ENCODE data around the gene JPT1. TPM values are rescaled to one million over a fixed set of nuclear protein-coding genes. Genes with fewer than 3 reads are reported as not detected.
"Not testable (repeated sequence)": the region's sequence is repeated elsewhere in the genome, so short reads cannot be mapped to it uniquely, and the experiment has no call there.

Gene JPT1
- total RNA-seq, 5 donors from 2014 or later (not counting 1 experiment from before 2014, with no cell fraction given) = 28.3 to 55.8 (median 45.4) TPM

GRCh38 chr17:75130059-75130631 lies 24.2 kb downstream of the JPT1 start:
- Histone ChIP-seq H3K4me3 (ENCODE audit: control insufficient read depth in 1 of 2, extremely low read depth in 1 of 2, low read length in 1 of 2) (peak overlapping the region in 1 of 2 donors; percentile 78), H3K36me3 (ENCODE audit: control insufficient read depth in 2 of 2, extremely low read depth in 1 of 2, insufficient read depth in 1 of 2, low read length in 1 of 2) (peaks cover 0 to 15% of the 10 kb centered on the region in 2 donors), H3K4me1 (ENCODE audit: control insufficient read depth in 1 of 2, extremely low read depth in 1 of 2, insufficient read depth in 2 of 2, low read length in 2 of 2) (peaks cover 0 to 46% of the 10 kb centered on the region in 2 experiments), H3K27me3 (replicated peaks in 1 of 2; ENCODE audit: control insufficient read depth in 2 of 2, extremely low read depth in 1 of 2, insufficient read depth in 2 of 2, low read length in 1 of 2) (no peaks in the 10 kb centered on the region), H3K9me3 (no peaks in the 10 kb centered on the region), H3K27ac (ENCODE audit: low read length) (peak overlapping the region; percentile 80)
- DNase-seq = no peak
- ChIA-PET POLR2A (interaction anchor here in 1 of 2 donors (0.6 kb wide), 1 partner anchor 20 kb away, joined by 11 read pairs; no protein-coding TSS in a partner anchor), CTCF (interaction anchor here (1.5 to 1.7 kb wide), 3 partner anchors 16 to 169 kb away, joined by 4 to 7 read pairs (median 6); no protein-coding TSS in a partner anchor)
- ATAC-seq (replicated peaks in 1 of 4) = no peak
- Mint-ChIP-seq H3K27me3 (no peaks in the 10 kb centered on the region), H3K4me1 (peaks cover 26 to 32% (median 27%) of the 10 kb centered on the region in 3 donors), H3K4me3 (peak overlapping the region; percentile 81 to 89 (median 87)), H3K36me3 (peaks cover 5% of the 10 kb centered on the region), H3K9me3 (no peaks in the 10 kb centered on the region), H3K27ac (peak overlapping the region; percentile 85 to 91)
- WGBS (ENCODE audit: insufficient coverage) = 89% methylated on average over 23 of the region's 24 CpGs

GRCh38 chr17:75129576-75129975 lies 24.7 kb downstream of the JPT1 start:
- Histone ChIP-seq H3K4me1 (ENCODE audit: control insufficient read depth in 1 of 2, extremely low read depth in 1 of 2, insufficient read depth in 2 of 2, low read length in 2 of 2) (peaks cover 0 to 52% of the 10 kb centered on the region in 2 experiments), H3K4me3 (ENCODE audit: control insufficient read depth in 1 of 2, extremely low read depth in 1 of 2, low read length in 1 of 2) (no peak overlapping the region), H3K27me3 (replicated peaks in 1 of 2; ENCODE audit: control insufficient read depth in 2 of 2, extremely low read depth in 1 of 2, insufficient read depth in 2 of 2, low read length in 1 of 2) (no peaks in the 10 kb centered on the region), H3K36me3 (ENCODE audit: control insufficient read depth in 2 of 2, extremely low read depth in 1 of 2, insufficient read depth in 1 of 2, low read length in 1 of 2) (peaks cover 0 to 17% of the 10 kb centered on the region in 2 donors), H3K9me3 (no peaks in the 10 kb centered on the region), H3K27ac (ENCODE audit: low read length) (no peak overlapping the region)
- Mint-ChIP-seq H3K27me3 (no peaks in the 10 kb centered on the region), H3K4me1 (peaks cover 31 to 37% (median 33%) of the 10 kb centered on the region in 3 donors), H3K9me3 (no peaks in the 10 kb centered on the region), H3K4me3 (peak overlapping the region; percentile 51 to 89 (median 61)), H3K36me3 (peaks cover 6% of the 10 kb centered on the region), H3K27ac (peak overlapping the region; percentile 61 to 66)
- 93% methylated on average over 9 of the region's 9 CpGs for WGBS (ENCODE audit: insufficient coverage)
- ChIA-PET POLR2A (interaction anchor here (0.6 kb wide), 2 partner anchors 19 to 395 kb away, joined by 3 to 11 read pairs; no protein-coding TSS in a partner anchor), CTCF (interaction anchor here in 1 of 2 donors (1.0 to 1.6 kb wide), 2 partner anchors 16 to 20 kb away, joined by 3 to 4 read pairs; partner anchors contain the start of gene ARMC7)
- DNase-seq (no peak), ATAC-seq (replicated peaks in 1 of 4) (no peak)

DNA sequence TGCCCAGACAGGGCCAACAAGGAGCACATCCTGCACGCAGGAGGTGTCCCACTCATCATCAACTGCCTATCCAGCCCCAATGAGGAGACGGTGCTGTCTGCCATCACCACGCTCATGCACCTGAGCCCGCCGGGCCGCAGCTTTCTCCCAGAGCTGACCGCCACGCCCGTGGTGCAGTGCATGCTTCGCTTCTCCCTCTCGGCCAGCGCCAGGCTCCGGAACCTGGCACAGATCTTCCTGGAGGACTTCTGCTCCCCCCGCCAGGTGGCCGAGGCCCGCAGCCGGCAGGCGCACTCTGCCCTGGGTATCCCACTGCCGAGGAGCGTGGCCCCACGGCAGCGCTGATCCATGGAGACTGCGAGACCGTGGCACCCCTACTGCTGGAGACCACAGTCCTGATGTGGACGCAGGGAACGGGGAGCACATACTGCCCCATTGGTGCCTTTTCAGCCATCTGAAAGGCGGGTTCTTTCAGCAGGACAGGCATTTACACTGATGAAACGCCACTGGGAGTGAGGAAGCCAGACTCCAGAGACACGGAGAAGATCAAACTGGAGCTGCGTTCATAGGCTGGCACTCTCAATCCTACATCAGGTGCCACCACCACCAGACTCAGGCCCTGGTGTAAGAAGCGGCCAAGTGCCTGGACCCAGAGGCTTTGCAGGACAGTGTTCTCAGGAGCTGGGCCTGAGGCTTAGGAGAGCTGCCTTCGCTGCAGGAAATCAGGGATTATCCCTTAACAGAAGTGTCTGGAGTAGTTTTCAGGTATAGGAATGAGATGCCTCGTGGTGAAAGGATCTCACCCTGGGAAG lies 25.4 kb downstream of the JPT1 start:
- H3K27ac Mint-ChIP-seq = peak overlapping the region in 1 of 2 donors; percentile 61
- Histone ChIP-seq H3K27me3 (replicated peaks in 1 of 2; ENCODE audit: control insufficient read depth in 2 of 2, extremely low read depth in 1 of 2, insufficient read depth in 2 of 2, low read length in 1 of 2) (no peaks in the 10 kb centered on the region), H3K4me1 (ENCODE audit: control insufficient read depth in 1 of 2, extremely low read depth in 1 of 2, insufficient read depth in 2 of 2, low read length in 2 of 2) (peaks cover 0 to 58% of the 10 kb centered on the region in 2 experiments), H3K9me3 (no peaks in the 10 kb centered on the region), H3K36me3 (ENCODE audit: control insufficient read depth in 2 of 2, extremely low read depth in 1 of 2, insufficient read depth in 1 of 2, low read length in 1 of 2) (peaks cover 0 to 17% of the 10 kb centered on the region in 2 donors), H3K4me3 (ENCODE audit: control insufficient read depth in 1 of 2, extremely low read depth in 1 of 2, low read length in 1 of 2) (no peak overlapping the region), H3K27ac (ENCODE audit: low read length) (no peak overlapping the region)
- peaks cover 38 to 44% (median 39%) of the 10 kb centered on the region in 3 donors for H3K4me1 Mint-ChIP-seq
- CTCF ChIA-PET = interaction anchor here in 1 of 2 donors (1.0 to 1.6 kb wide), 2 partner anchors 15 to 19 kb away, joined by 3 to 4 read pairs; partner anchors contain the start of gene ARMC7
- peak overlapping the region in 2 of 3 donors; percentile 61 to 89 for H3K4me3 Mint-ChIP-seq
- ATAC-seq (replicated peaks in 1 of 4) (no peak), DNase-seq (no peak)
- WGBS (ENCODE audit: insufficient coverage) = 94% methylated on average over 30 of the region's 33 CpGs
- peaks cover 9% of the 10 kb centered on the region for H3K36me3 Mint-ChIP-seq
- no peaks in the 10 kb centered on the region for H3K27me3 Mint-ChIP-seq
- POLR2A ChIA-PET = interaction anchor here in 1 of 2 donors (0.6 kb wide), 1 partner anchor 396 kb away, joined by 3 read pairs; no protein-coding TSS in a partner anchor
- no peaks in the 10 kb centered on the region for H3K9me3 Mint-ChIP-seq

DNA sequence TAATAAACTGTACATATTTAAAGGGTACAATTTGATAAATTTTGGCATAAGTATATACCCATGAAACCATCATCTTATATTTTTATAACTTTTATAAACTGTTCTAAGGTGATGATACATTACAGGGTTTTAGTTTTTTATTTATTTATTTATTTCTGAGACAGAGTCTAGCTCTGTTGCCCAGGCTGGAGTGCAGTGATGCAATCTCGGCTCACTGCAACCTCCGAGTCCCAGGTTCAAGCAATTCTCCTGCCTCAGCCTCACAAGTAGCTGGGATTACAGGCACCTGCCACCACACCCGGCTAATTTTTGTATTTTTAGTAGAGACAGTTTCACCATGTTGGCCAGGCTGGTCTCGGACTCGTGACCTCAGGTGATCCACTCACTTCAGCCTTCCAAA lies 26.4 kb downstream of the JPT1 start:
- WGBS (ENCODE audit: insufficient coverage) = 94% methylated on average over 3 of the region's 5 CpGs
- Histone ChIP-seq H3K4me1 (ENCODE audit: control insufficient read depth in 1 of 2, extremely low read depth in 1 of 2, insufficient read depth in 2 of 2, low read length in 2 of 2) (peaks cover 0 to 60% of the 10 kb centered on the region in 2 experiments), H3K36me3 (ENCODE audit: control insufficient read depth in 2 of 2, extremely low read depth in 1 of 2, insufficient read depth in 1 of 2, low read length in 1 of 2) (peaks cover 0 to 17% of the 10 kb centered on the region in 2 donors)
- DNase-seq; H3K36me3 Mint-ChIP-seq; H3K9me3 Mint-ChIP-seq; H3K27me3 Mint-ChIP-seq; H3K27me3 ChIP-seq (replicated peaks in 1 of 2; ENCODE audit: control insufficient read depth in 2 of 2, extremely low read depth in 1 of 2, insufficient read depth in 2 of 2, low read length in 1 of 2); H3K27ac ChIP-seq (ENCODE audit: low read length); POLR2A ChIA-PET; ATAC-seq (replicated peaks in 1 of 4); H3K9me3 ChIP-seq; H3K4me3 ChIP-seq (ENCODE audit: control insufficient read depth in 1 of 2, extremely low read depth in 1 of 2, low read length in 1 of 2): not testable (repeated sequence)
- CTCF ChIA-PET = interaction anchor here in 1 of 2 donors (0.7 kb wide), 1 partner anchor 16 kb away, joined by 3 read pairs; no protein-coding TSS in a partner anchor
- Mint-ChIP-seq H3K4me1 (peaks cover 42 to 46% (median 44%) of the 10 kb centered on the region in 3 donors), H3K27ac (peak overlapping the region; percentile 56 to 64), H3K4me3 (peak overlapping the region in 1 of 3 donors; percentile 28)

GRCh38 chr17:75126954-75127353 lies 27.4 kb downstream of the JPT1 start:
- 81% methylated on average over 6 of the region's 8 CpGs for WGBS (ENCODE audit: insufficient coverage)
- Histone ChIP-seq H3K4me3 (ENCODE audit: control insufficient read depth in 1 of 2, extremely low read depth in 1 of 2, low read length in 1 of 2) (no peak overlapping the region), H3K27ac (ENCODE audit: low read length) (no peak overlapping the region), H3K9me3 (no peaks in the 10 kb centered on the region), H3K27me3 (replicated peaks in 1 of 2; ENCODE audit: control insufficient read depth in 2 of 2, extremely low read depth in 1 of 2, insufficient read depth in 2 of 2, low read length in 1 of 2) (no peaks in the 10 kb centered on the region), H3K36me3 (ENCODE audit: control insufficient read depth in 2 of 2, extremely low read depth in 1 of 2, insufficient read depth in 1 of 2, low read length in 1 of 2) (peaks cover 0 to 17% of the 10 kb centered on the region in 2 donors), H3K4me1 (ENCODE audit: control insufficient read depth in 1 of 2, extremely low read depth in 1 of 2, insufficient read depth in 2 of 2, low read length in 2 of 2) (peaks cover 0 to 52% of the 10 kb centered on the region in 2 experiments)
- no peaks in the 10 kb centered on the region for H3K27me3 Mint-ChIP-seq
- DNase-seq (no peak), ATAC-seq (replicated peaks in 1 of 4) (no peak)
- CTCF ChIA-PET = interaction anchor here (0.6 kb wide), 2 partner anchors 22 to 279 kb away, joined by 3 to 4 read pairs; no protein-coding TSS in a partner anchor
- peaks cover 36 to 42% (median 37%) of the 10 kb centered on the region in 3 donors for H3K4me1 Mint-ChIP-seq
- H3K9me3 Mint-ChIP-seq = no peaks in the 10 kb centered on the region
- H3K27ac Mint-ChIP-seq = peak overlapping the region in 1 of 2 donors; percentile 23
- H3K36me3 Mint-ChIP-seq = peaks cover 10% of the 10 kb centered on the region
- POLR2A ChIA-PET = interaction anchor here in 1 of 2 donors (0.5 kb wide), 1 partner anchor 14 kb away, joined by 4 read pairs; no protein-coding TSS in a partner anchor
- no peak overlapping the region for H3K4me3 Mint-ChIP-seq

DNA sequence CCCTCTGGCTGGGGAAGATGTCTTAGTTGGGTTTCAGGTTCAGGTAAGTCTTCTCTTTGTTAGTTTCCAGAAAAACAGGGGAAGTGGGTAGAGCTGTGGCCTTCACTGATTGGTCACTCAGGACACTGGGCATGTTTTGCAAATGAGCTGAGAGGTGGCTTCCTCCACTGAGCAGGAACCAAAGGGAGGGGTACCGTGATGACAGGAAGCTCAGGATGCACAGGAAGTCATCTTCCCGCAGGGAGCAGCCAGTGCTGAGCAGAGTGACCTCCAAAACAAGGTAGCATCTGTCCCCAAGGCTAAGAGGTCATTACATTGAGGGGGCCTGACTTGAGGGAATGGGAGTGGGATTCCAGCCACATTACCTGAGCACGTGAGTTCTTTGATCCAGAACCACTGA lies 28.3 kb downstream of the JPT1 start:
- ChIA-PET CTCF (interaction anchor here (0.5 to 0.7 kb wide), 2 partner anchors 12 to 48 kb away, joined by 3 read pairs; no protein-coding TSS in a partner anchor), POLR2A (no interaction called here)
- Histone ChIP-seq H3K4me1 (ENCODE audit: control insufficient read depth in 1 of 2, extremely low read depth in 1 of 2, insufficient read depth in 2 of 2, low read length in 2 of 2) (peaks cover 0 to 45% of the 10 kb centered on the region in 2 experiments), H3K36me3 (ENCODE audit: control insufficient read depth in 2 of 2, extremely low read depth in 1 of 2, insufficient read depth in 1 of 2, low read length in 1 of 2) (peaks cover 0 to 20% of the 10 kb centered on the region in 2 donors), H3K27ac (ENCODE audit: low read length) (no peak overlapping the region), H3K9me3 (no peaks in the 10 kb centered on the region), H3K4me3 (ENCODE audit: control insufficient read depth in 1 of 2, extremely low read depth in 1 of 2, low read length in 1 of 2) (no peak overlapping the region), H3K27me3 (replicated peaks in 1 of 2; ENCODE audit: control insufficient read depth in 2 of 2, extremely low read depth in 1 of 2, insufficient read depth in 2 of 2, low read length in 1 of 2) (no peaks in the 10 kb centered on the region)
- 19% methylated on average over 3 of the region's 3 CpGs for WGBS (ENCODE audit: insufficient coverage)
- Mint-ChIP-seq H3K27ac (peak overlapping the region; percentile 64 to 88), H3K27me3 (no peaks in the 10 kb centered on the region), H3K4me1 (peaks cover 37 to 42% (median 39%) of the 10 kb centered on the region in 3 donors), H3K4me3 (no peak overlapping the region), H3K9me3 (no peaks in the 10 kb centered on the region), H3K36me3 (peaks cover 15% of the 10 kb centered on the region)
- ATAC-seq (replicated peaks in 1 of 4) (no peak), DNase-seq (no peak)
